CD14-positive monocyte (primary cell): ENCODE data around the gene TLK2. TPM values are rescaled to one million over a fixed set of nuclear protein-coding genes. Genes with fewer than 3 reads are reported as not detected.

ENCODE experiments used
- DNase-seq, 3 donors: peaks; one replicate each; pipeline ENCODE4 v3.0.0-alpha.2; 2011 to 2022
- H2AFZ ChIP-seq: 2 replicates; pipeline ENCODE4 v1.6.0; 2012; ENCODE audit warnings: mild to moderate bottlenecking, low read depth, low read length, inconsistent platforms; ENCODE audit not compliant: insufficient read depth, poor library complexity, severe bottlenecking
- H3K27ac ChIP-seq, 2 donors: 1 replicate in 1 of 2; 2 replicates in 1 of 2; pipeline ENCODE4 v1.5.1; 2012 to 2013; ENCODE audit warnings: low read length in 2 of 2, control low read depth in 1 of 2, inconsistent platforms in 1 of 2, low read depth in 1 of 2, mild to moderate bottlenecking in 1 of 2
- H3K27me3 ChIP-seq, 2 donors: one replicate each; pipeline versions ENCODE4 v1.6.0 to v1.6.1; 2011 to 2013; ENCODE audit warnings: low read length in 2 of 2; ENCODE audit not compliant: control insufficient read depth in 2 of 2, insufficient read depth in 2 of 2
- H3K36me3 ChIP-seq, 2 donors: replicated peaks in 1 of 2; 1 replicate in 1 of 2; 2 replicates in 1 of 2; pipeline versions ENCODE4 v1.5.1 to v1.6.1; 2012 to 2013; ENCODE audit warnings: low read length in 2 of 2, control low read depth in 1 of 2, inconsistent platforms in 1 of 2, mild to moderate bottlenecking in 1 of 2; ENCODE audit not compliant: insufficient read depth in 2 of 2, control insufficient read depth in 1 of 2
- H3K4me1 ChIP-seq, 2 donors: 1 replicate in 1 of 2; 2 replicates in 1 of 2; pipeline versions ENCODE4 v1.5.1 to v1.6.1; 2012 to 2013; ENCODE audit warnings: low read length in 2 of 2, control low read depth in 1 of 2, inconsistent platforms in 1 of 2, mild to moderate bottlenecking in 1 of 2, moderate library complexity in 1 of 2; ENCODE audit not compliant: insufficient read depth in 2 of 2, control insufficient read depth in 1 of 2
- H3K4me2 ChIP-seq: replicated peaks from 2 replicates; pipeline ENCODE3; 2012; ENCODE audit warnings: low read length, moderate library complexity, mild to moderate bottlenecking; ENCODE audit not compliant: poor library complexity, severe bottlenecking; ENCODE audit errors: extremely low read depth
- H3K4me3 ChIP-seq, 3 experiments: fragments of 200-600 bp in 1 of 3; sonication (generic) in 1 of 3; replicated peaks in 1 of 3; 1 replicate in 2 of 3; 2 replicates in 1 of 3; pipeline ENCODE4 v1.5.1; 2011 to 2013; ENCODE audit warnings: low read length in 3 of 3, mild to moderate bottlenecking in 3 of 3, control low read depth in 2 of 3, low read depth in 2 of 3, inconsistent platforms in 1 of 3, moderate library complexity in 1 of 3
- H3K79me2 ChIP-seq: 2 replicates; pipeline ENCODE4 v1.6.0; 2012; ENCODE audit warnings: mild to moderate bottlenecking, control low read depth, inconsistent platforms, low read length, moderate library complexity; ENCODE audit not compliant: insufficient read depth
- H3K9ac ChIP-seq: 2 replicates; pipeline ENCODE4 v1.6.0; 2017; ENCODE audit warnings: low read length, mild to moderate bottlenecking; ENCODE audit not compliant: insufficient read depth, poor library complexity, severe bottlenecking
- H3K9me3 ChIP-seq, 2 donors: replicated peaks in 1 of 2; 1 replicate in 1 of 2; 2 replicates in 1 of 2; pipeline versions ENCODE4 v1.5.1 to v1.6.1; 2012 to 2013; ENCODE audit warnings: low read length in 2 of 2, control low read depth in 1 of 2; ENCODE audit not compliant: control insufficient read depth in 1 of 2, insufficient read depth in 1 of 2
- H4K20me1 ChIP-seq: 2 replicates; pipeline ENCODE4 v1.6.0; 2012; ENCODE audit warnings: mild to moderate bottlenecking, low read length, control low read depth, moderate library complexity; ENCODE audit not compliant: insufficient read depth
- H3K27ac Mint-ChIP-seq, 7 donors: one replicate each; pipeline ENCODE4 v1.8.0; 2020; ENCODE audit warnings: mild to moderate bottlenecking in 7 of 7, mixed read lengths in 7 of 7, moderate library complexity in 6 of 7, inconsistent platforms in 2 of 7
- H3K27me3 Mint-ChIP-seq, 3 donors: one replicate each; pipeline ENCODE4 v1.8.0; 2021 to 2022; ENCODE audit warnings: low read depth in 3 of 3, mild to moderate bottlenecking in 3 of 3, mixed read lengths in 3 of 3, moderate library complexity in 3 of 3, inconsistent platforms in 1 of 3
- H3K36me3 Mint-ChIP-seq, 2 donors: one replicate each; pipeline ENCODE4 v1.8.0; 2020; ENCODE audit warnings: mixed read lengths in 2 of 2, inconsistent platforms in 1 of 2, mild to moderate bottlenecking in 1 of 2
- H3K4me1 Mint-ChIP-seq: one replicate; pipeline ENCODE4 v1.8.0; 2020; ENCODE audit warnings: mild to moderate bottlenecking, mixed read lengths
- H3K4me3 Mint-ChIP-seq, 2 donors: one replicate each; pipeline ENCODE4 v1.8.0; 2020; ENCODE audit warnings: mild to moderate bottlenecking in 2 of 2, mixed read lengths in 2 of 2, moderate library complexity in 1 of 2
- H3K9me3 Mint-ChIP-seq, 7 donors: one replicate each; pipeline ENCODE4 v1.8.0; 2020 to 2022; ENCODE audit warnings: mixed read lengths in 7 of 7, mild to moderate bottlenecking in 6 of 7, moderate library complexity in 6 of 7, inconsistent platforms in 2 of 7
- WGBS: methylation state at CpG from one replicate; pipeline ENCODE4 v1.1.5; 2013; ENCODE audit warnings: missing lambda C conversion rate; ENCODE audit not compliant: insufficient coverage; 5-methylcytosine and 5-hydroxymethylcytosine counted together
- intact Hi-C, 2 donors: fragments of 100-400 bp; cut with micrococcal nuclease; formaldehyde crosslinking; loops; one replicate each; pipeline versions ENCODE4 v1.15.0 to v1.15.1; 2023
- polyA plus RNA-seq, 3 donors: library from polyadenylated mRNA; depleted of rRNA in 1 of 3; unstranded in 2 of 3; stranded (reverse) in 1 of 3; fragments of 300-500 nt in 2 of 3; fragments of >200 nt in 1 of 3; fragmentation: Illumina TruSeq in 2 of 3; gene quantifications; 1 replicate in 2 of 3; 2 replicates in 1 of 3; pipeline ENCODE4 v1.2.3, GENCODE V29; 2012 to 2021
- TF ChIP-seq, protein P1 (sequence below): fragments of 200-600 bp; IDR thresholded peaks from one replicate; pipeline ENCODE4 v1.8.0; 2022; ENCODE audit warnings: antibody characterized with exemption, mild to moderate bottlenecking

TLK2 gene
- polyA plus RNA-seq, 3 donors: 4.0 to 28.2 (median 4.3) TPM

DNA sequence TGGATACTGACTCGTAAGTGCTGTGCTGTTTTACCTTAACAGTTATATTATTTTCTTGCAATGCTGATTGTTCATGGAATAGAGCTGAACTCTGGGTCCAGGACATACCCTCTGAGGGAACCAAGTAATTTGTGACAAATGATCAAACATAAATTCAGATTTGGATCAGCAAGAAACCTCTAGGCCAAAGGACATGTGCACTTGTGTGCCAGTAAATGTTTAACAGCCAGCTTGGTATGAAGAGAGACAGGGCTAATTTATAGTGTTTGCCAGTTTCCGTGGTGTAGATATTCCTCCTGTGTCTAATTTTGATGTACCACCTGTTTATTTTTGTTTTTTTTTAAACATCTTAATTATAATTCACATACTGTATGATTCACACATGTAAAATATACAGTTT lies 118.0 kb downstream of the TLK2 start:
- Histone ChIP-seq H3K4me2 (no peak overlapping the region), H3K79me2 (no peaks in the 10 kb centered on the region), H2AFZ (no peak overlapping the region), H3K27ac (no peak overlapping the region), H3K9me3 (peaks cover 14 to 17% of the 10 kb centered on the region in 2 donors), H4K20me1 (peaks cover 2% of the 10 kb centered on the region), H3K4me3 (no peak overlapping the region), H3K4me1 (no peaks in the 10 kb centered on the region), H3K9ac (no peak overlapping the region), H3K27me3 (no peaks in the 10 kb centered on the region), H3K36me3 (peaks cover 78 to 97% of the 10 kb centered on the region in 2 donors)
- Mint-ChIP-seq H3K4me3 (no peak overlapping the region), H3K36me3 (peaks cover 64 to 89% of the 10 kb centered on the region in 2 donors), H3K27ac (peak overlapping the region in 2 of 7 donors; percentile 1 to 52), H3K27me3 (peaks cover 0 to 1% (median 1%) of the 10 kb centered on the region in 3 donors), H3K9me3 (peaks cover 2 to 13% (median 6%) of the 10 kb centered on the region in 7 donors), H3K4me1 (no peaks in the 10 kb centered on the region)
- DNase-seq: no peak
- WGBS: no CpG with 5 or more reads among the region's 2 CpGs
- intact Hi-C loops: no loop called here
- TF ChIP-seq, protein P1, sequence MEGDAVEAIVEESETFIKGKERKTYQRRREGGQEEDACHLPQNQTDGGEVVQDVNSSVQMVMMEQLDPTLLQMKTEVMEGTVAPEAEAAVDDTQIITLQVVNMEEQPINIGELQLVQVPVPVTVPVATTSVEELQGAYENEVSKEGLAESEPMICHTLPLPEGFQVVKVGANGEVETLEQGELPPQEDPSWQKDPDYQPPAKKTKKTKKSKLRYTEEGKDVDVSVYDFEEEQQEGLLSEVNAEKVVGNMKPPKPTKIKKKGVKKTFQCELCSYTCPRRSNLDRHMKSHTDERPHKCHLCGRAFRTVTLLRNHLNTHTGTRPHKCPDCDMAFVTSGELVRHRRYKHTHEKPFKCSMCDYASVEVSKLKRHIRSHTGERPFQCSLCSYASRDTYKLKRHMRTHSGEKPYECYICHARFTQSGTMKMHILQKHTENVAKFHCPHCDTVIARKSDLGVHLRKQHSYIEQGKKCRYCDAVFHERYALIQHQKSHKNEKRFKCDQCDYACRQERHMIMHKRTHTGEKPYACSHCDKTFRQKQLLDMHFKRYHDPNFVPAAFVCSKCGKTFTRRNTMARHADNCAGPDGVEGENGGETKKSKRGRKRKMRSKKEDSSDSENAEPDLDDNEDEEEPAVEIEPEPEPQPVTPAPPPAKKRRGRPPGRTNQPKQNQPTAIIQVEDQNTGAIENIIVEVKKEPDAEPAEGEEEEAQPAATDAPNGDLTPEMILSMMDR: no peak

DNA sequence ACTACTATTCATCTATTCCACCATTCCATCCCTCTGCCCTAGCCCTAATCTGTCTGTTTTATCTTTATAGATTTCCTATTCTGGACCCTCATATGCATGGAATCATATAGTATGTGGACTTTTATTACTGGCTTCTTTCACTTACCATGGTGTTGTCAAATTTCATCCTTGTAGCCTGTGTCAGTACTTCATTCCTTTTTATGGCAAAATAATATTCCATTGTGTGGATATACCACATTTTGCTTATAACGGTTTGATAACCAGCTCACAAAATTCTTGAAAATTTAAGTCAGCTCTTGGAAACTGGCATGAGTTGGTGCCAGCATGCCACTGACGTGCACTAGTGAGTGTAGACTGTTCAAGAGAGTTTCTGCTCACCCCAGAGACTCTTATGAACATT lies 118.5 kb downstream of the TLK2 start:
- Histone ChIP-seq H3K9me3 (peaks cover 14 to 17% of the 10 kb centered on the region in 2 donors), H4K20me1 (peaks cover 3% of the 10 kb centered on the region), H3K27me3 (no peaks in the 10 kb centered on the region), H3K4me3 (no peak overlapping the region), H2AFZ (no peak overlapping the region), H3K4me2 (no peak overlapping the region), H3K27ac (no peak overlapping the region), H3K79me2 (no peaks in the 10 kb centered on the region), H3K36me3 (peaks cover 80 to 98% of the 10 kb centered on the region in 2 donors), H3K9ac (no peak overlapping the region), H3K4me1 (no peaks in the 10 kb centered on the region)
- DNase-seq: no peak
- H3K9me3 Mint-ChIP-seq: peaks cover 2 to 13% (median 6%) of the 10 kb centered on the region in 7 donors
- intact Hi-C loops: no loop called here
- 90% methylated on average over 2 of the region's 2 CpGs for WGBS
- peaks cover 69 to 88% of the 10 kb centered on the region in 2 donors for H3K36me3 Mint-ChIP-seq
- H3K27me3 Mint-ChIP-seq: peaks cover 0 to 1% (median 1%) of the 10 kb centered on the region in 3 donors
- H3K4me1 Mint-ChIP-seq: no peaks in the 10 kb centered on the region
- peak overlapping the region in 2 of 7 donors; percentile 1 to 38 for H3K27ac Mint-ChIP-seq
- TF ChIP-seq, protein P1: no peak
- no peak overlapping the region for H3K4me3 Mint-ChIP-seq
